GM10266 (cell line): ENCODE data around the gene SERPINA6.

Experiments used
- DNase-seq: peaks from one replicate; pipeline ENCODE4 v3.0.0; 2012; ENCODE audit errors: extremely low spot score
- CTCF ChIP-seq: IDR thresholded peaks from 2 replicates; pipeline ENCODE4 v1.5.1; 2012; ENCODE audit warnings: mild to moderate bottlenecking, low read depth; ENCODE audit not compliant: control insufficient read depth, insufficient read depth; ENCODE audit errors: missing control alignments

SERPINA6 gene

GRCh38 chr14:94332587-94332986 is 9.5 kb upstream of the SERPINA6 start:
- TF ChIP-seq CTCF, result no peak
- no peak for DNase-seq

GRCh38 chr14:94332063-94332583 is 9.0 kb upstream of the SERPINA6 start:
- TF ChIP-seq CTCF, result no peak
- DNase-seq, result no peak

- TF ChIP-seq CTCF, result no peak
- no peak for DNase-seq
Observed at GRCh38 chr14:94331462-94331861, 8.3 kb upstream of the SERPINA6 start.

- no peak for TF ChIP-seq CTCF
- DNase-seq, result no peak
Observed at GRCh38 chr14:94330857-94331256, 7.7 kb upstream of the SERPINA6 start.

- TF ChIP-seq CTCF, result no peak
- DNase-seq, result no peak
Observed at GRCh38 chr14:94330432-94330831, 7.3 kb upstream of the SERPINA6 start.

GRCh38 chr14:94329857-94330256 is 6.7 kb upstream of the SERPINA6 start:
- DNase-seq, result no peak
- no peak for TF ChIP-seq CTCF

GRCh38 chr14:94328196-94328595 is 5.1 kb upstream of the SERPINA6 start:
- no peak for TF ChIP-seq CTCF
- DNase-seq, result no peak
